Measurements from ENCODE around the gene GPR55. TPM values are rescaled to one million over a fixed set of nuclear protein-coding genes. Genes with fewer than 3 reads are reported as not detected.

GPR55 gene
- polyA plus RNA-seq, 1 donor = 0.63 TPM

- Histone ChIP-seq H3K27me3 (ENCODE audit: control insufficient read depth, insufficient read depth, low read length) (no peaks in the 10 kb centered on the region), H3K27ac (ENCODE audit: low read length) (no peak overlapping the region), H3K36me3 (ENCODE audit: control insufficient read depth, insufficient read depth, low read length) (no peaks in the 10 kb centered on the region), H3K9me3 (ENCODE audit: control insufficient read depth, low read depth, low read length) (no peaks in the 10 kb centered on the region), H3K4me3 (ENCODE audit: low read length) (no peak overlapping the region), H3K4me1 (ENCODE audit: control insufficient read depth, insufficient read depth, low read length) (no peaks in the 10 kb centered on the region)
- no CpG with 5 or more reads among the region's 14 CpGs for WGBS (ENCODE audit: insufficient coverage, low lambda C conversion rate)
- DNase-seq = no peak
Measured at GRCh38 chr2:230927711-230928341, 2.8 kb upstream of the GPR55 start.

- Histone ChIP-seq H3K27me3 (ENCODE audit: control insufficient read depth, insufficient read depth, low read length) (no peaks in the 10 kb centered on the region), H3K4me3 (ENCODE audit: low read length) (no peak overlapping the region), H3K27ac (ENCODE audit: low read length) (no peak overlapping the region), H3K4me1 (ENCODE audit: control insufficient read depth, insufficient read depth, low read length) (no peaks in the 10 kb centered on the region), H3K9me3 (ENCODE audit: control insufficient read depth, low read depth, low read length) (no peaks in the 10 kb centered on the region), H3K36me3 (ENCODE audit: control insufficient read depth, insufficient read depth, low read length) (no peaks in the 10 kb centered on the region)
- WGBS (ENCODE audit: insufficient coverage, low lambda C conversion rate) = no CpG with 5 or more reads among the region's 11 CpGs
- DNase-seq = no peak
Measured at GRCh38 chr2:230925879-230926765, 1.1 kb upstream of the GPR55 start.

- 100% methylated on average over 2 of the region's 9 CpGs for WGBS (ENCODE audit: insufficient coverage, low lambda C conversion rate)
- Histone ChIP-seq H3K27me3 (ENCODE audit: control insufficient read depth, insufficient read depth, low read length) (no peaks in the 10 kb centered on the region), H3K4me1 (ENCODE audit: control insufficient read depth, insufficient read depth, low read length) (no peaks in the 10 kb centered on the region), H3K36me3 (ENCODE audit: control insufficient read depth, insufficient read depth, low read length) (no peaks in the 10 kb centered on the region), H3K27ac (ENCODE audit: low read length) (no peak overlapping the region), H3K9me3 (ENCODE audit: control insufficient read depth, low read depth, low read length) (no peaks in the 10 kb centered on the region), H3K4me3 (ENCODE audit: low read length) (no peak overlapping the region)
- DNase-seq = no peak
Measured at GRCh38 chr2:230925443-230925878, 419 bp upstream of the GPR55 start.

- Histone ChIP-seq H3K36me3 (ENCODE audit: control insufficient read depth, insufficient read depth, low read length) (no peaks in the 10 kb centered on the region), H3K9me3 (ENCODE audit: control insufficient read depth, low read depth, low read length) (no peaks in the 10 kb centered on the region), H3K4me3 (ENCODE audit: low read length) (no peak overlapping the region), H3K4me1 (ENCODE audit: control insufficient read depth, insufficient read depth, low read length) (no peaks in the 10 kb centered on the region), H3K27ac (ENCODE audit: low read length) (no peak overlapping the region), H3K27me3 (ENCODE audit: control insufficient read depth, insufficient read depth, low read length) (no peaks in the 10 kb centered on the region)
- no CpG with 5 or more reads among the region's 6 CpGs for WGBS (ENCODE audit: insufficient coverage, low lambda C conversion rate)
- no peak for DNase-seq
Measured at GRCh38 chr2:230924092-230924469, 961 bp downstream of the GPR55 start.

GRCh38 chr2:230922951-230923717 lies 1.9 kb downstream of the GPR55 start:
- no peaks in the 10 kb centered on the region for H3K9me3 ChIP-seq (ENCODE audit: control insufficient read depth, low read depth, low read length)
- H3K27me3 ChIP-seq (ENCODE audit: control insufficient read depth, insufficient read depth, low read length) = no peaks in the 10 kb centered on the region
- no CpG with 5 or more reads among the region's 16 CpGs for WGBS (ENCODE audit: insufficient coverage, low lambda C conversion rate)
- no peak overlapping the region for H3K4me3 ChIP-seq (ENCODE audit: low read length)
- H3K27ac ChIP-seq (ENCODE audit: low read length) = no peak overlapping the region
- H3K36me3 ChIP-seq (ENCODE audit: control insufficient read depth, insufficient read depth, low read length) = no peaks in the 10 kb centered on the region
- H3K4me1 ChIP-seq (ENCODE audit: control insufficient read depth, insufficient read depth, low read length) = no peaks in the 10 kb centered on the region
- DNase-seq = no peak

- Histone ChIP-seq H3K9me3 (ENCODE audit: control insufficient read depth, low read depth, low read length) (no peaks in the 10 kb centered on the region), H3K36me3 (ENCODE audit: control insufficient read depth, insufficient read depth, low read length) (no peaks in the 10 kb centered on the region), H3K27me3 (ENCODE audit: control insufficient read depth, insufficient read depth, low read length) (no peaks in the 10 kb centered on the region), H3K27ac (ENCODE audit: low read length) (no peak overlapping the region), H3K4me3 (ENCODE audit: low read length) (no peak overlapping the region), H3K4me1 (ENCODE audit: control insufficient read depth, insufficient read depth, low read length) (no peaks in the 10 kb centered on the region)
- DNase-seq = no peak
- 67% methylated on average over 2 of the region's 11 CpGs for WGBS (ENCODE audit: insufficient coverage, low lambda C conversion rate)
Measured at GRCh38 chr2:230921806-230922595, 3.0 kb downstream of the GPR55 start.

- no peaks in the 10 kb centered on the region for H3K9me3 ChIP-seq (ENCODE audit: control insufficient read depth, low read depth, low read length)
- H3K27me3 ChIP-seq (ENCODE audit: control insufficient read depth, insufficient read depth, low read length) = no peaks in the 10 kb centered on the region
- no peaks in the 10 kb centered on the region for H3K36me3 ChIP-seq (ENCODE audit: control insufficient read depth, insufficient read depth, low read length)
- 80% methylated on average over 1 of the region's 2 CpGs for WGBS (ENCODE audit: insufficient coverage, low lambda C conversion rate)
- no peak overlapping the region for H3K27ac ChIP-seq (ENCODE audit: low read length)
- DNase-seq = no peak
- H3K4me1 ChIP-seq (ENCODE audit: control insufficient read depth, insufficient read depth, low read length) = no peaks in the 10 kb centered on the region
- no peak overlapping the region for H3K4me3 ChIP-seq (ENCODE audit: low read length)
Measured at GRCh38 chr2:230920167-230920566, 4.9 kb downstream of the GPR55 start.

- no peak overlapping the region for H3K4me3 ChIP-seq (ENCODE audit: low read length)
- DNase-seq = no peak
- no peak overlapping the region for H3K27ac ChIP-seq (ENCODE audit: low read length)
- no peaks in the 10 kb centered on the region for H3K27me3 ChIP-seq (ENCODE audit: control insufficient read depth, insufficient read depth, low read length)
- H3K9me3 ChIP-seq (ENCODE audit: control insufficient read depth, low read depth, low read length) = no peaks in the 10 kb centered on the region
- H3K4me1 ChIP-seq (ENCODE audit: control insufficient read depth, insufficient read depth, low read length) = no peaks in the 10 kb centered on the region
- no peaks in the 10 kb centered on the region for H3K36me3 ChIP-seq (ENCODE audit: control insufficient read depth, insufficient read depth, low read length)
- WGBS (ENCODE audit: insufficient coverage, low lambda C conversion rate) = 100% methylated on average over 1 of the region's 2 CpGs
Measured at GRCh38 chr2:230919681-230920080, 5.4 kb downstream of the GPR55 start.

- H3K36me3 ChIP-seq (ENCODE audit: control insufficient read depth, insufficient read depth, low read length) = no peaks in the 10 kb centered on the region
- DNase-seq = no peak
- no peaks in the 10 kb centered on the region for H3K9me3 ChIP-seq (ENCODE audit: control insufficient read depth, low read depth, low read length)
- 75% methylated on average over 2 of the region's 2 CpGs for WGBS (ENCODE audit: insufficient coverage, low lambda C conversion rate)
- no peak overlapping the region for H3K27ac ChIP-seq (ENCODE audit: low read length)
- no peaks in the 10 kb centered on the region for H3K27me3 ChIP-seq (ENCODE audit: control insufficient read depth, insufficient read depth, low read length)
- no peak overlapping the region for H3K4me3 ChIP-seq (ENCODE audit: low read length)
- no peaks in the 10 kb centered on the region for H3K4me1 ChIP-seq (ENCODE audit: control insufficient read depth, insufficient read depth, low read length)
Measured at GRCh38 chr2:230919240-230919639, 5.8 kb downstream of the GPR55 start.

GRCh38 chr2:230916218-230916617 lies 8.8 kb downstream of the GPR55 start:
- Histone ChIP-seq H3K27me3 (ENCODE audit: control insufficient read depth, insufficient read depth, low read length) (peaks cover 3% of the 10 kb centered on the region), H3K36me3 (ENCODE audit: control insufficient read depth, insufficient read depth, low read length) (no peaks in the 10 kb centered on the region), H3K27ac (ENCODE audit: low read length) (no peak overlapping the region), H3K4me3 (ENCODE audit: low read length) (no peak overlapping the region), H3K9me3 (ENCODE audit: control insufficient read depth, low read depth, low read length) (no peaks in the 10 kb centered on the region), H3K4me1 (ENCODE audit: control insufficient read depth, insufficient read depth, low read length) (no peaks in the 10 kb centered on the region)
- DNase-seq = no peak
- WGBS (ENCODE audit: insufficient coverage, low lambda C conversion rate) = 100% methylated on average over 1 of the region's 7 CpGs
